ENCODE data around the gene SCARB1.

Gene SCARB1

GRCh38 chr12:124855275-124855957, 8.2 kb downstream of the SCARB1 start:
- no peaks in the 10 kb centered on the region for H3K4me1 ChIP-seq (ENCODE audit: control insufficient read depth, low read depth, low read length)
- no peaks in the 10 kb centered on the region for H3K9me3 ChIP-seq (ENCODE audit: control insufficient read depth, low read depth, low read length)
- no peak overlapping the region for H3K27ac ChIP-seq (ENCODE audit: low read length)
- H3K36me3 ChIP-seq (ENCODE audit: control insufficient read depth, low read depth, low read length), result no peaks in the 10 kb centered on the region
- H3K27me3 ChIP-seq (ENCODE audit: control insufficient read depth, insufficient read depth, low read length), result no peaks in the 10 kb centered on the region
- no peak overlapping the region for H3K4me3 ChIP-seq (ENCODE audit: low read length)
- no peak overlapping the region for H3K9ac ChIP-seq (ENCODE audit: low read length)

- Histone ChIP-seq H3K4me3 (ENCODE audit: low read length) (no peak overlapping the region), H3K27ac (ENCODE audit: low read length) (no peak overlapping the region), H3K9ac (ENCODE audit: low read length) (no peak overlapping the region), H3K36me3 (ENCODE audit: control insufficient read depth, low read depth, low read length) (no peaks in the 10 kb centered on the region), H3K27me3 (ENCODE audit: control insufficient read depth, insufficient read depth, low read length) (no peaks in the 10 kb centered on the region), H3K9me3 (ENCODE audit: control insufficient read depth, low read depth, low read length) (no peaks in the 10 kb centered on the region), H3K4me1 (ENCODE audit: control insufficient read depth, low read depth, low read length) (no peaks in the 10 kb centered on the region)
Measured at GRCh38 chr12:124854637-124855184, 9.0 kb downstream of the SCARB1 start.

GRCh38 chr12:124853781-124854636, 9.7 kb downstream of the SCARB1 start:
- H3K4me1 ChIP-seq (ENCODE audit: control insufficient read depth, low read depth, low read length), result no peaks in the 10 kb centered on the region
- H3K4me3 ChIP-seq (ENCODE audit: low read length), result no peak overlapping the region
- no peaks in the 10 kb centered on the region for H3K27me3 ChIP-seq (ENCODE audit: control insufficient read depth, insufficient read depth, low read length)
- no peak overlapping the region for H3K27ac ChIP-seq (ENCODE audit: low read length)
- no peaks in the 10 kb centered on the region for H3K36me3 ChIP-seq (ENCODE audit: control insufficient read depth, low read depth, low read length)
- H3K9me3 ChIP-seq (ENCODE audit: control insufficient read depth, low read depth, low read length), result no peaks in the 10 kb centered on the region
- H3K9ac ChIP-seq (ENCODE audit: low read length), result no peak overlapping the region

- H3K9ac ChIP-seq (ENCODE audit: low read length), result no peak overlapping the region
- no peak overlapping the region for H3K4me3 ChIP-seq (ENCODE audit: low read length)
- H3K27ac ChIP-seq (ENCODE audit: low read length), result no peak overlapping the region
- no peaks in the 10 kb centered on the region for H3K4me1 ChIP-seq (ENCODE audit: control insufficient read depth, low read depth, low read length)
- H3K36me3 ChIP-seq (ENCODE audit: control insufficient read depth, low read depth, low read length), result no peaks in the 10 kb centered on the region
- no peaks in the 10 kb centered on the region for H3K9me3 ChIP-seq (ENCODE audit: control insufficient read depth, low read depth, low read length)
- no peaks in the 10 kb centered on the region for H3K27me3 ChIP-seq (ENCODE audit: control insufficient read depth, insufficient read depth, low read length)
Measured at GRCh38 chr12:124852911-124853427, 10.7 kb downstream of the SCARB1 start.

- Histone ChIP-seq H3K4me1 (ENCODE audit: control insufficient read depth, low read depth, low read length) (no peaks in the 10 kb centered on the region), H3K36me3 (ENCODE audit: control insufficient read depth, low read depth, low read length) (no peaks in the 10 kb centered on the region), H3K27ac (ENCODE audit: low read length) (no peak overlapping the region), H3K4me3 (ENCODE audit: low read length) (no peak overlapping the region), H3K9ac (ENCODE audit: low read length) (no peak overlapping the region), H3K9me3 (ENCODE audit: control insufficient read depth, low read depth, low read length) (no peaks in the 10 kb centered on the region), H3K27me3 (ENCODE audit: control insufficient read depth, insufficient read depth, low read length) (no peaks in the 10 kb centered on the region)
Measured at GRCh38 chr12:124852329-124852831, 11.3 kb downstream of the SCARB1 start.

- Histone ChIP-seq H3K4me1 (ENCODE audit: control insufficient read depth, low read depth, low read length) (no peaks in the 10 kb centered on the region), H3K9me3 (ENCODE audit: control insufficient read depth, low read depth, low read length) (no peaks in the 10 kb centered on the region), H3K27me3 (ENCODE audit: control insufficient read depth, insufficient read depth, low read length) (no peaks in the 10 kb centered on the region), H3K9ac (ENCODE audit: low read length) (no peak overlapping the region), H3K4me3 (ENCODE audit: low read length) (no peak overlapping the region), H3K27ac (ENCODE audit: low read length) (no peak overlapping the region), H3K36me3 (ENCODE audit: control insufficient read depth, low read depth, low read length) (no peaks in the 10 kb centered on the region)
Measured at GRCh38 chr12:124851342-124851741, 12.3 kb downstream of the SCARB1 start.

- no peaks in the 10 kb centered on the region for H3K9me3 ChIP-seq (ENCODE audit: control insufficient read depth, low read depth, low read length)
- H3K36me3 ChIP-seq (ENCODE audit: control insufficient read depth, low read depth, low read length), result no peaks in the 10 kb centered on the region
- H3K27me3 ChIP-seq (ENCODE audit: control insufficient read depth, insufficient read depth, low read length), result no peaks in the 10 kb centered on the region
- no peak overlapping the region for H3K27ac ChIP-seq (ENCODE audit: low read length)
- H3K9ac ChIP-seq (ENCODE audit: low read length), result no peak overlapping the region
- no peaks in the 10 kb centered on the region for H3K4me1 ChIP-seq (ENCODE audit: control insufficient read depth, low read depth, low read length)
- H3K4me3 ChIP-seq (ENCODE audit: low read length), result no peak overlapping the region
Measured at GRCh38 chr12:124849382-124849781, 14.3 kb downstream of the SCARB1 start.

- Histone ChIP-seq H3K4me3 (ENCODE audit: low read length) (no peak overlapping the region), H3K27ac (ENCODE audit: low read length) (no peak overlapping the region), H3K27me3 (ENCODE audit: control insufficient read depth, insufficient read depth, low read length) (no peaks in the 10 kb centered on the region), H3K9me3 (ENCODE audit: control insufficient read depth, low read depth, low read length) (no peaks in the 10 kb centered on the region), H3K9ac (ENCODE audit: low read length) (no peak overlapping the region), H3K36me3 (ENCODE audit: control insufficient read depth, low read depth, low read length) (no peaks in the 10 kb centered on the region), H3K4me1 (ENCODE audit: control insufficient read depth, low read depth, low read length) (no peaks in the 10 kb centered on the region)
Measured at GRCh38 chr12:124848621-124849380, 14.9 kb downstream of the SCARB1 start.

GRCh38 chr12:124847113-124848074, 16.3 kb downstream of the SCARB1 start:
- H3K27ac ChIP-seq (ENCODE audit: low read length), result no peak overlapping the region
- H3K27me3 ChIP-seq (ENCODE audit: control insufficient read depth, insufficient read depth, low read length), result no peaks in the 10 kb centered on the region
- H3K4me3 ChIP-seq (ENCODE audit: low read length), result no peak overlapping the region
- no peaks in the 10 kb centered on the region for H3K36me3 ChIP-seq (ENCODE audit: control insufficient read depth, low read depth, low read length)
- no peak overlapping the region for H3K9ac ChIP-seq (ENCODE audit: low read length)
- H3K4me1 ChIP-seq (ENCODE audit: control insufficient read depth, low read depth, low read length), result no peaks in the 10 kb centered on the region
- no peaks in the 10 kb centered on the region for H3K9me3 ChIP-seq (ENCODE audit: control insufficient read depth, low read depth, low read length)
